Testis (tissue), 3 donors: ENCODE data around the gene SLC26A4. TPM values are rescaled to one million over a fixed set of nuclear protein-coding genes. Genes with fewer than 3 reads are reported as not detected.
A peak's percentile ranks its signal among the peaks of the same experiment; 100 is the strongest.

Experiments
- DNase-seq: peaks from one replicate; pipeline ENCODE4 v3.0.0-alpha.2; 2019
- H3K27ac ChIP-seq, 2 donors: fragments of 200-600 bp; sonication (generic); one replicate each; pipeline ENCODE4 v1.5.1; 2019
- H3K27me3 ChIP-seq: fragments of 200-600 bp; sonication (generic); one replicate; pipeline ENCODE4 v1.5.1; 2019
- H3K36me3 ChIP-seq: fragments of 200-600 bp; sonication (generic); one replicate; pipeline ENCODE4 v1.5.1; 2017; ENCODE audit warnings: low read depth; ENCODE audit errors: missing control alignments
- H3K4me1 ChIP-seq: fragments of 200-600 bp; sonication (generic); one replicate; pipeline ENCODE4 v1.5.1; 2019
- H3K4me3 ChIP-seq, 2 donors: fragments of 200-600 bp; sonication (generic); one replicate each; pipeline ENCODE4 v1.5.1; 2017 to 2019
- H3K9me3 ChIP-seq: fragments of 200-600 bp; sonication (generic); one replicate; pipeline ENCODE4 v1.5.1; 2017
- POLR2A ChIP-seq: fragments of 450-650 bp; IDR thresholded peaks from one replicate; pipeline ENCODE4 v1.6.1; 2017; ENCODE audit warnings: antibody characterized with exemption, mild to moderate bottlenecking, moderate library complexity
- WGBS, 2 donors: methylation state at CpG; one replicate each; pipeline ENCODE4 v1.1.5; 2018; 5-methylcytosine and 5-hydroxymethylcytosine counted together
- intact Hi-C: fragments of 100-400 bp; cut with DNase I; formaldehyde crosslinking; loops from one replicate; pipeline ENCODE4 v1.15.1; 2023; ENCODE audit warnings: low total_unique reads
- polyA plus RNA-seq: library from polyadenylated mRNA; stranded (reverse); fragments of 350-450 nt; fragmentation: Illumina TruSeq; extraction: RNeasy Lipid Tissue Mini Kit (QIAGEN cat#74804); gene quantifications from one replicate; pipeline ENCODE4 v1.2.3, GENCODE V29; 2014; ENCODE audit warnings: low read depth, low replicate concordance; ENCODE audit not compliant: insufficient read depth
- total RNA-seq, 2 donors: library from RNA; depleted of rRNA; stranded (reverse); fragments of >200 nt; gene quantifications; one replicate each; pipeline ENCODE4 v1.2.3, GENCODE V29; 2016
- TF ChIP-seq, protein P1 (sequence below), 3 experiments: fragments of 450-650 bp in 2 of 3; fragments of 200-600 bp in 1 of 3; sonication (generic) in 1 of 3; IDR thresholded peaks; one replicate each; pipeline ENCODE4 v1.5.1; 2016 to 2019; ENCODE audit warnings: antibody characterized with exemption in 3 of 3, mild to moderate bottlenecking in 2 of 3, moderate library complexity in 1 of 3

Gene SLC26A4
- total and polyA plus RNA-seq, 3 donors from 2014 or later, result 0.43 to 1.7 (median 0.79) TPM

DNA sequence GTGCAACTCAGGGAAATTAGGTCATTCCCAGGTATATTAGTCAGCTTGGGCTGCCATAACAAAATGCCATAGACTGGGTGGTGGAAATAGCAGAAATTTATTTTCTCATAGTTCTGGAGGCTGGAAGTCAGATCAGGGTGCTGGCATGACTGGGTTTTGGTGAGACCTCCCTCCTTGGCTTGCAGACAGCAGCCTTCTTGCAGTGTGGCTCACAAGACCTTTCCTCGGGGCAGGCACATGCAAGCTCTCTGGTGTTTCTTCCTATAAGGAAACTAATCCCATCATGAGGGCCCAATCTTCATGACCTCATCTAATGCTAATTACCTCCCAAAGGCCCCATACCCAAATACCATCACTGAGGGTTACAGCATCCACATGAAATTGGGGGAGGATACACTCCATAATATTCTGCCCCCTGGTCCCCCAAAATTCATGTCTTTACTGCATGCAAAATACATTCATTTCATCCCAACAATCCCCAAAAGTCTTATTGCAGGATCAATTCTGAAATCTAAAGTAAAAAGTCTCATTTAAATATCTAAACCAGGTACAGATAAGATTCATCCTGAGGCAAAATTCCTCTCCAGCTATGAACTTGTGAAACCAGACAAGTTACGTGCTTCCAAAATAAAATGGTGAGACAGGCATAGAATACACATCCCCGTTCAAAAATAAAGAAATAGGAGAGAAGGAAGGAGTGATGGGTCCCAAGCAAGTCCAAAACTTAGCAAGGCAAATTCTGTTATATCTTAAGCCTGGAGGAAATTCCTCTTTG lies 65.9 kb downstream of the SLC26A4 start:
- Histone ChIP-seq H3K36me3 (no peaks in the 10 kb centered on the region), H3K27ac (no peak overlapping the region), H3K27me3 (no peaks in the 10 kb centered on the region), H3K9me3 (no peaks in the 10 kb centered on the region), H3K4me1 (no peaks in the 10 kb centered on the region), H3K4me3 (no peak overlapping the region)
- TF ChIP-seq POLR2A, result no peak
- TF ChIP-seq, protein P1, sequence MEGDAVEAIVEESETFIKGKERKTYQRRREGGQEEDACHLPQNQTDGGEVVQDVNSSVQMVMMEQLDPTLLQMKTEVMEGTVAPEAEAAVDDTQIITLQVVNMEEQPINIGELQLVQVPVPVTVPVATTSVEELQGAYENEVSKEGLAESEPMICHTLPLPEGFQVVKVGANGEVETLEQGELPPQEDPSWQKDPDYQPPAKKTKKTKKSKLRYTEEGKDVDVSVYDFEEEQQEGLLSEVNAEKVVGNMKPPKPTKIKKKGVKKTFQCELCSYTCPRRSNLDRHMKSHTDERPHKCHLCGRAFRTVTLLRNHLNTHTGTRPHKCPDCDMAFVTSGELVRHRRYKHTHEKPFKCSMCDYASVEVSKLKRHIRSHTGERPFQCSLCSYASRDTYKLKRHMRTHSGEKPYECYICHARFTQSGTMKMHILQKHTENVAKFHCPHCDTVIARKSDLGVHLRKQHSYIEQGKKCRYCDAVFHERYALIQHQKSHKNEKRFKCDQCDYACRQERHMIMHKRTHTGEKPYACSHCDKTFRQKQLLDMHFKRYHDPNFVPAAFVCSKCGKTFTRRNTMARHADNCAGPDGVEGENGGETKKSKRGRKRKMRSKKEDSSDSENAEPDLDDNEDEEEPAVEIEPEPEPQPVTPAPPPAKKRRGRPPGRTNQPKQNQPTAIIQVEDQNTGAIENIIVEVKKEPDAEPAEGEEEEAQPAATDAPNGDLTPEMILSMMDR (IDR thresholded peaks at IDR 0.05), result no peak
- 81 to 87% methylated on average over 3 of the region's 3 CpGs for WGBS, 2 donors
- intact Hi-C loops, result loop anchor here (10.0 kb wide), 1 partner anchor 262 kb away; no protein-coding TSS in a partner anchor
- DNase-seq, result no peak

DNA sequence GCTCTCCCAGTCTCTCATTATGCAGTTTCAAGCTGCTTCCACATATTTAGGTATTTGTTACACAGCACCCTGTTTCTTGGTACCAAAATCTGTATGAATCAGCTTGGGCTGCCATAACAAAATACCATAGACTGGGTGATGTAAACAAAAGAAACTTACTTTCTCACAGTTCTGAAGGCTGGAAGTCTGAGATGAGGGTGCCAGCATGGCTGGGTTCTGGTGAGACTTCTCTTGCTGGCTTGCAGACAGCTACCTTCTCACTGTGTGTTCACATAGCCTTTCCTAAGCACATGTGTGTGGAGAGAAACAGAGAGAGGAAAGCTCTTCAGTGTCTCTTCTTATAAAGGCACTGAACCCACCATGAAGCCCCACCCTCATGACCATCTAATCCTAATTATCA lies 67.6 kb downstream of the SLC26A4 start:
- intact Hi-C loops, result loop anchor here (10.0 kb wide), 1 partner anchor 263 kb away; no protein-coding TSS in a partner anchor
- H3K27ac ChIP-seq, result no peak overlapping the region
- TF ChIP-seq POLR2A, result no peak
- TF ChIP-seq, protein P1 (IDR thresholded peaks at IDR 0.05), result no peak
- no peaks in the 10 kb centered on the region for H3K36me3 ChIP-seq
- no peak for DNase-seq
- H3K4me1 ChIP-seq, result no peaks in the 10 kb centered on the region
- no peaks in the 10 kb centered on the region for H3K9me3 ChIP-seq
- no peaks in the 10 kb centered on the region for H3K27me3 ChIP-seq
- no peak overlapping the region for H3K4me3 ChIP-seq

DNA sequence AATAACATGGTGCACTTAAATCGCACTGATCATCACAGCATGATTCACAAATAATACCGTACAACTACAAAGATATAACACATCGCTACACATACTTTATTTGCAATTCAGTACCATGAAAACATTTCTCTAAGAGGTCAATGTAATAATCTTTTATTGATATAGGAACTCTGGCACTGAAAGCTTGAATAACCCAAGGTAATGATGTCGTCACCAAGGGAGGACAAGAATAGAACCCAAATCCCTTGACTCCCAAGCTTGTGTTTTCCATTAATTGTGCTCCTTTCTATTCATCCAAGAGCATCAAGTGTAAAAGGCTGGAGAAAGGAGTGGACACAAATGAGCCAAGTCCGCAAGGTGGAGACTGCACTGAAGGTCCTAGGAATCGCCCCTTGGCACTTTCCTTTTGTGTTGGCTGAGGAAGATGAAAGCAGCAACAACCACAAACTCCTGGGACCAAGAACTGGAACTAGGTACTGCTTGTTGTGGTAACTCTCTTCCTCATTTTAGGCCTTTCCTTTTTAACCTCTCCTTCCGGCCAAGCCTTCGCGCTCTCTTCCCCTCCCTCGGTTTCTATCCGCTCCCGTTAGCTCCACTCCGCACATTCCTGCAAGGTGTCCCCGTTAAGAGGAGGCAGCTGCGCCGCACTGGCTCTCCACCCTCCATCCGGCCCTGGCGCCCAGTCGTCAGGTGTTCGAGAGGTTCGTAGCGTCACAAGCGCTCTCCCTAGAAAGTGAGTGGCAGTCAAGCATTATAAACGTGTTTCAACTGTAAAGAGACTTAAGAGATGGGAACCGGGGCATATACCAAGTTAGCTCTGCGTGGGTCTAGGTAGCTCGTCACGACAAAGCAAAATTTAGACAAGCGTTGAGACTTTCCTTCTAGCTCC lies 82.3 kb downstream of the SLC26A4 start:
- Histone ChIP-seq H3K36me3 (no peaks in the 10 kb centered on the region), H3K27ac (peak overlapping the region; percentile 93 to 99), H3K27me3 (no peaks in the 10 kb centered on the region), H3K4me3 (peak overlapping the region; percentile 71 to 89), H3K4me1 (peaks cover 18% of the 10 kb centered on the region), H3K9me3 (no peaks in the 10 kb centered on the region)
- DNase-seq, result no peak
- TF ChIP-seq, protein P1 (IDR thresholded peaks at IDR 0.05), result no peak
- TF ChIP-seq POLR2A, result no peak
- intact Hi-C loops, result loop anchor here (10.0 kb wide), 1 partner anchor 132 kb away; no protein-coding TSS in a partner anchor
- WGBS, 2 donors, result 11 to 12% methylated on average over 28 to 29 of the region's 29 CpGs

DNA sequence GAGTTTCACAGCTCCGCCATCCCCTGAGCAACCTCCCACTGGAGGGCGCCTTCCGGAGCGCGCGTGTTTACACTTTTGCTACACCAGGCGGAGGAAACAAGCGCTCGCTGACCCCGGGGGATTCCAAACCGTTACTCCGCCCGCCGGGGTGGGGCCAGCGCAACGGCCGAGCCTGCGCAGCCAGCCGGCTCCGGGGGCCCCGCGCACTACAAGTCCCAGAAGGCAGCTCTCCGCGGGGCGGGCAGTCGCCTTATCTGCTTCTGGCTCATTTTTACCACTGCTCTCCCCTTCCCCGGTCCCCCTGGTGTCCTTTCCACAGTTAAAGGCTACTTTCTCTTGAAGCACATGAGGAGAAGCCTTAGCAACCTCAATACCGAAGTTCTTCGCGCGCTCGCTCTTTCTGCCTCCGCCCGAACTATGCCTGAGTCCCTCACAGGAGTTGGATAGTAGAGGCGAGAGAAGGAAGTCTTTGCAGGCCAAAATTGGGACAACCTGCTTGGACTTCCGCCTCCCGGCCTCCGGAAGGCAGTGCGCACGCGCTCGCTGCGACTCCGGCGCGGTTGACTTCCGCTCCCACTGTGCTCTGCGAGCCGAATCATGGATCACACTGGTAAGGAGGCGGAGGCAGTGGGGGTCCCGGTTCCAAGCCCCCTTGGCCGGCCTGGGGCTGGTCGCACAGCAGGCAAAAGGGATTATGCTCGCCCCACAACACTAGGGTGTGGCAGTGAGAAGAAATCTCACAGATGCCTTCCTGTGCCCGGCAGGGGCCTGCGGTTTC lies 83.1 kb downstream of the SLC26A4 start, which contains the start of gene CBLL1:
Gene CBLL1, plus strand, starts transcription at position 576 of the 778 bp plus-strand sequence. Its CDS starts 22 bp downstream, at position 598.
- H3K27ac ChIP-seq, result peak within 1 kb of the TSS; percentile 93 to 99
- H3K27me3 ChIP-seq, result no peaks in the 10 kb centered on the region
- intact Hi-C loops, result loop anchor here (10.0 kb wide), 1 partner anchor 131 kb away; no protein-coding TSS in a partner anchor
- peak; percentile 97 for DNase-seq
- H3K4me1 ChIP-seq, result peaks cover 18% of the 10 kb centered on the region
- peak within 1 kb of the TSS; percentile 71 to 89 for H3K4me3 ChIP-seq
- no peak for TF ChIP-seq POLR2A
- TF ChIP-seq, protein P1 (IDR thresholded peaks at IDR 0.05), result peak; percentile 64 to 83 (median 80)
- no peaks in the 10 kb centered on the region for H3K9me3 ChIP-seq
- no peaks in the 10 kb centered on the region for H3K36me3 ChIP-seq
- 1% methylated on average over 37 to 56 of the region's 56 CpGs for WGBS, 2 donors
